Esophagus (tissue), 2 donors: ENCODE data around the gene ABCD3. TPM values are rescaled to one million over a fixed set of nuclear protein-coding genes. Genes with fewer than 3 reads are reported as not detected.

Experiments used
- H3K27ac ChIP-seq, 2 donors: one replicate each; pipeline ENCODE4 v1.5.1; 2013; ENCODE audit warnings: low read depth in 2 of 2, mild to moderate bottlenecking in 2 of 2, inconsistent platforms in 1 of 2, low read length in 1 of 2, moderate library complexity in 1 of 2
- H3K27me3 ChIP-seq, 2 donors: one replicate each; pipeline ENCODE4 v1.6.1; 2013; ENCODE audit warnings: low read length in 2 of 2, control low read depth in 1 of 2, mild to moderate bottlenecking in 1 of 2; ENCODE audit not compliant: insufficient read depth in 2 of 2, control insufficient read depth in 1 of 2
- H3K36me3 ChIP-seq, 2 donors: one replicate each; pipeline ENCODE4 v1.6.1; 2013; ENCODE audit warnings: low read length in 1 of 2; ENCODE audit not compliant: control insufficient read depth in 2 of 2, insufficient read depth in 2 of 2
- H3K4me1 ChIP-seq, 2 donors: one replicate each; pipeline ENCODE4 v1.6.1; 2013; ENCODE audit warnings: low read length in 1 of 2; ENCODE audit not compliant: control insufficient read depth in 2 of 2, insufficient read depth in 2 of 2
- H3K4me3 ChIP-seq, 2 donors: one replicate each; pipeline ENCODE4 v1.5.1; 2013; ENCODE audit warnings: low read length in 2 of 2, mild to moderate bottlenecking in 2 of 2, low read depth in 1 of 2, moderate library complexity in 1 of 2
- H3K9me3 ChIP-seq, 2 donors: one replicate each; pipeline ENCODE4 v1.6.1; 2013; ENCODE audit warnings: mild to moderate bottlenecking in 2 of 2, low read depth in 1 of 2, low read length in 1 of 2, moderate library complexity in 1 of 2; ENCODE audit not compliant: control insufficient read depth in 2 of 2, insufficient read depth in 1 of 2
- WGBS, 2 donors: extraction: QIAGEN DNeasy Blood & Tissue Kit; methylation state at CpG; one replicate each; pipeline ENCODE4 v1.1.7; 2013; 5-methylcytosine and 5-hydroxymethylcytosine counted together
- polyA plus RNA-seq, 2 donors: library from polyadenylated mRNA; stranded (reverse); fragments of 200-250 nt; gene quantifications; one replicate each; pipeline ENCODE4 v1.2.3, GENCODE V29; 2013
- donor health status: healthy with polysubstance abuse.
- donor health status: Bipolar disorder and iron deficiency.

Gene ABCD3
- polyA plus RNA-seq, 2 donors = 12.6 to 17.7 TPM

DNA sequence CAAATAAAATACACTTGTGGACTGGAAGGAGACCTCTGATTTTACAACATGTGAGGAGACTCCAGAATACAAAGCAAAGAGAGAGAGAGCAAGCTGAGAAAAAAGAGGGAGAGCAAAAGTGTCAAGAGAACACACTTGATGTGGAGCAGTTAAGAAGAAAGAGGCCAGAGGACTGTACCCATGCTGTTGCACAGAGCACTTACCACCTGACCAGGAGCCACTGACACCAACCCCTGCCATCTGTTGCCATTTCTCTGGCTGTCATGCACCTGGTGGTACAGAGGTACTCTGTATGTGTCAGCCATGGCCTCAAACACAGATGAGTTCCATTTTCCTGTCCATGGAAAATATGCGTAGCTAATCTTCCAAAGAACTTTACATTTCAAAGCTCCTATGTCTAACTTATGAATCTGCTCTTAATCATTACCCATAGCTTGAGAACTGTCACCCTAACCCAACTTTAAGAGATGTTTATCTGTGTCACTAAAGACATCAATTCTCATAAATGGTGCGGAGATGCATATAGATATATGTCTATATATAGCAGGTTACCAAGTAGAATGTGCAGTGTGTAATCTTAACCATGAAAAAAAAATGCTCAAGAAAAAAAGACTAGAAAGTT is 32.8 kb upstream of the ABCD3 start:
- no peaks in the 10 kb centered on the region for H3K4me1 ChIP-seq
- peak overlapping the region; percentile 19 to 58 for H3K27ac ChIP-seq
- no peak overlapping the region for H3K4me3 ChIP-seq
- H3K27me3 ChIP-seq = no peaks in the 10 kb centered on the region
- no peaks in the 10 kb centered on the region for H3K36me3 ChIP-seq
- 48 to 69% methylated on average over 2 of the region's 2 CpGs for WGBS, 2 donors
- H3K9me3 ChIP-seq = no peaks in the 10 kb centered on the region

DNA sequence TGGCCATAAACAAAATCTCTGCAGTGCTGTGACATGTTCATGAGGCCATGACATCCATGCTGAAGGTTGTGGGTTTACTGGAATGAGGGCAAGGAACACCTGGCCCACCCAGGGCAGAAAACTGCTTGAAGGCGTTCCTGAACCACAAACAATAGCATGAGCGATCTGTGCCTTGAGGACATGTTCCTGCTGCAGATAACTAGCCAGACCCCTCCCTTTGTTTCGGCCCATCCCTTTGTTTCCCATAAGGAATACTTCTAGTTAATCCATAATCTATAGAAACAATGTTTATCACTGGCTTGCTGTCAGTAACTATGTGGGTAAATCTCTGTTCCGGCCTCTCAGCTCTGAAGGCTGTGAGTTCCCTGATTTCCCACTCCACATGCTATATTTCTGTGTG is 28.9 kb upstream of the ABCD3 start:
- no peaks in the 10 kb centered on the region for H3K36me3 ChIP-seq
- no peak overlapping the region for H3K27ac ChIP-seq
- 65 to 70% methylated on average over 4 of the region's 4 CpGs for WGBS, 2 donors
- no peaks in the 10 kb centered on the region for H3K27me3 ChIP-seq
- H3K9me3 ChIP-seq = no peaks in the 10 kb centered on the region
- no peaks in the 10 kb centered on the region for H3K4me1 ChIP-seq
- no peak overlapping the region for H3K4me3 ChIP-seq

DNA sequence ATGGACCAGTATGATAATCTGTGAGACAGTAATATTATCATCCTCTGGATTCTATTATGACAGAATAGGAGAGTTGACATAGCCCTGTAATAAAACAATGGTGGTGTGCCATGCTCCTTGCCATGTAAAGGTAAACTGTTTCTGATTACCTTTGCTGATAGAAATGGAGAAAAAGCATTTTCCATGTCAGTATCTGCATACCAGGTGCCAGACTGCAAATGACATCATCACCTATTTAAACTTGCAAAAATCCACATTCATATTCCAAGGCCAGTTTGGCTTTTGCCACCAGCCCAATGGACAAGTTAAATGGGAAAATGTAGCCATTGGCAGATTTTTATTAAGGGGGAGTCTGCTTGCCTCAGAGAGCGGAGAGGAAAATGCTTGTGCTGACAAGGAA is 23.9 kb upstream of the ABCD3 start:
- Histone ChIP-seq H3K4me3 (no peak overlapping the region), H3K27me3 (no peaks in the 10 kb centered on the region), H3K9me3 (no peaks in the 10 kb centered on the region), H3K4me1 (no peaks in the 10 kb centered on the region), H3K36me3 (no peaks in the 10 kb centered on the region), H3K27ac (no peak overlapping the region)
- WGBS, 2 donors = 87 to 96% methylated on average over 1 of the region's 1 CpG

DNA sequence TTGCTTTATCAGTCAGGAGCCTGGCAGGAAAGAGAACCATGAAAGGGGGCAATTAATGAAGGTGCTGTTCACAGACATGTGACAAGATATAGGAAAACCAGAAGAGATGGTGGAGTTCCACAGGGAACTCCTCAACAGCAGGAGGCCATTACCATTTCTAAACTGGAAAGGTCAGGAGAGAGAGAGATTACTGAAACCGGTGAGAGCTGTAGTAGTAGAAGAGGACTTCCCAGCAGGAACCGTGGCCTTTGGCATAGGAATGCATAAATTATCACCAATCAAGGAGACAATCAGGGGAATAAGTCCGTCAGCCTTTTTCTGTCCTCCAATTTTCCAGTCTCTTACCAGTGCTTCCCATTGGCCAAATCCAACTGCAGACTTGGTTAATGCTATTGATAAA is 23.0 kb upstream of the ABCD3 start:
- Histone ChIP-seq H3K27me3 (no peaks in the 10 kb centered on the region), H3K27ac (no peak overlapping the region), H3K36me3 (no peaks in the 10 kb centered on the region), H3K4me1 (no peaks in the 10 kb centered on the region), H3K4me3 (no peak overlapping the region), H3K9me3 (no peaks in the 10 kb centered on the region)
- 63 to 70% methylated on average over 3 of the region's 3 CpGs for WGBS, 2 donors

DNA sequence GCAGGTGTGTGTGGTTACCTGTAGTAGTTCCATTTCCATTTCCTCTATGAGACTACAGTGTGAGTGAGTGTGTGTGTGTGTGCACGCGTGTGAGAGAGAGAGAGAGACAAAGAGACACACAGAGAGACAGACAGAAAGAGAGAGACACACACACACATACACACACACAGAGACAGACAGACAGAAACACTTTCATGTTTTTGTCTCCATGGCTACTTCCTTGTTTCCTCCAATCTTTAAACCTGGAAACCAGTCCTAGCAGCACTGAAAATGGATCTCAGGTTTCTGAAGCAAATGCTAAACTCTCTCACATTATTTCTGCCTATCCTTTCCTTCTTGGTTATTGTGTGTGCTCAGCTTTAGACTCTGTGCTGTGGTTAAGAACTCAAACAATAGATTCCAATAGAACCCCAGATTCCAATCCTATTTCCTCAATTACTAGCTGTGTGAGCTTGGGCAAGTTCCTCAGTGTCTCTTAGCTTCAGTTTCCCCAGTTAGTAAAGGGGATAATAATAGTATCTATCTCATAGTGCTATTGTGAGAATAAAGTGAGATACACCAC is 22.4 kb upstream of the ABCD3 start:
- Histone ChIP-seq H3K27me3 (no peaks in the 10 kb centered on the region), H3K4me1 (peaks cover 0 to 2% of the 10 kb centered on the region in 2 donors), H3K27ac (no peak overlapping the region), H3K9me3 (no peaks in the 10 kb centered on the region), H3K4me3 (no peak overlapping the region), H3K36me3 (no peaks in the 10 kb centered on the region)
- 91 to 94% methylated on average over 2 of the region's 2 CpGs for WGBS, 2 donors

DNA sequence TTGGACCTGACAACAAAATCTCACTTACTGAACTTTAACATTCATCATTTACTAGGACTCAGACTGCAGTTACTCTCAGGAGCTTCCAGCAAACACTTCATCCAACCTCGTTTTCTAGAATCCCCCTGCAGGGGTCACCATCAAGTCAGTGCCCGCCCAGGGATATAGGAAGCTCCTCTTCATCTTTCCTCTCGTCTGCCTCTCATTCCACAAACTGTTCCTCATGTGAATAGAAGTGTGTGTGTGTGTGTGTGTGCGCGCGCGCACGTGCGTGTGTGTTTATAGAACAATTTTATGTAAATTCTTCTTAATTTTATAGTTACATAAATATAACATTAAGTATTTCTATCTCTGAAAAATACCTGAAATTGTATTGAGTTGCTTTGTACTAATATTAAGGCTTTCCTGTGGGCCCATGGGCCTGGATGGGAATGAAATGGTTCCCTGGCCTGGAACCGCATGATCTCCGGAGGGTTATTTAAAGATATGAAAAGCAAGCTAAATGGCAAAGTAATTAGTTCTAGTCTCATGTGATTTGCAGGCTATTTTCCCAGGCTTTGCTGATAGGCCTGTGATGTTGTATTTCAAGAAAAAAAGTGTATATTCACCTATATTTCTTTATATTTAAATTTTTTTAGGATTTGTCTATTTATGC is 21.7 kb upstream of the ABCD3 start:
- Histone ChIP-seq H3K4me3 (no peak overlapping the region), H3K36me3 (no peaks in the 10 kb centered on the region), H3K27me3 (no peaks in the 10 kb centered on the region), H3K9me3 (no peaks in the 10 kb centered on the region), H3K4me1 (peaks cover 0 to 2% of the 10 kb centered on the region in 2 donors), H3K27ac (no peak overlapping the region)
- WGBS, 2 donors = 83 to 87% methylated on average over 11 of the region's 11 CpGs

DNA sequence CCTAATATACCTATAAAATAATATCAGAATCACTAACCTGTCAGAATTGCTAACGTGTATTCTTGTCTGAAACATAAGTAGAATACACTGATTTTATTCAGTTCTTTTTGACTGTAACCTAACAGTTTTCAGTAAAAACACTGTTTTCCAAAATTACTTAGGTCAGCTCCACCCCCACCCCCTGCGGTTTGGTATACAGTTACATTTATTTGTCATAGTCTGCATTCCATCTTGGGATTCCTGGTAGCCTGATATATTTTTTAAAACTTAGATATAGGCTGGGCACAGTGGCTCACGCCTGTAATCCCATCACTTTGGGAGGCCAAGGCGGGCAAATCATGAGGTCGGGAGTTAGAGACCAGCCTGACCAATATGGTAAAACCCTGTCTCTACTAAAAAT is 19.8 kb upstream of the ABCD3 start:
- Histone ChIP-seq H3K27ac (no peak overlapping the region), H3K4me3 (no peak overlapping the region), H3K36me3 (no peaks in the 10 kb centered on the region), H3K4me1 (peaks cover 0 to 2% of the 10 kb centered on the region in 2 donors), H3K27me3 (no peaks in the 10 kb centered on the region), H3K9me3 (no peaks in the 10 kb centered on the region)
- 91 to 92% methylated on average over 5 of the region's 5 CpGs for WGBS, 2 donors

DNA sequence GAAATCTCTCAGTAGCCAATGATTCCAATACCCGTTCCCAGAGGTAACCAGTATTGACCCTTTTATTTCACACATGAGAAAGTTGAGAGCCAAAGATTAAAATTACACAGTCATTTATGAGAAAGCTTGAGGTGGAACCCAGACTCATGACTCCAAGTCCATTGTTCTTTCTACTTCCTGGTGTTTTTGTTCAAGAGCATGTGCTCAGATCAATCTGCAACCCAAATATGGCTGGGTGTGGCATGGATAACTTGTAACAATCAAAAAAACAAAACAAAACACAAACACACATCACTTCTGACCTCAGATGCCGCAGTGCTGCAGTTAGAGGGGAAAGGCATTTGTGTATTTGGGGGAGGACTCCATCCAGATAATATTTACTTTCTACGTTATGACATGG is 18.7 kb upstream of the ABCD3 start:
- H3K4me3 ChIP-seq = no peak overlapping the region
- WGBS, 2 donors = 78 to 88% methylated on average over 3 of the region's 3 CpGs
- peaks cover 0 to 2% of the 10 kb centered on the region in 2 donors for H3K4me1 ChIP-seq

DNA sequence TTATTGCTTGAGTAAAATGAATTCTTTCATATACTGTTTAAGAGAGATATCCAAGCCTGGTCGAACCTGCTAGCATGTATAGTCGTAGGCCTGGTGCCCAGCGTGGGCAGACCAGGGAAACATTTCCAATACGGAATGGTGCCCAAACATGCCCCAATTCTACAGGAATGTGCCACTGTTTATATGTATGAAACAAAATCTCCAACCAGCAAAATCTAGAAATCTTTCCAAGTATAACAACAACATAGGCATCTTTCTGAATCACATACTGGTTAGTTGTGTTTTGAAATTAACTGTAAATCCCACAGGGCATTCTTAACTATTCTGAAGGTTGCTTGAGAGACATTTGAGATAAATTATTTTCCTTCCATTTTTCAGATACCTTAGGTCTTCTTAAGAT is 17.0 kb upstream of the ABCD3 start:
- WGBS, 2 donors = 53 to 77% methylated on average over 4 of the region's 4 CpGs
- H3K4me3 ChIP-seq = no peak overlapping the region
- no peaks in the 10 kb centered on the region for H3K9me3 ChIP-seq
- no peaks in the 10 kb centered on the region for H3K27me3 ChIP-seq
- peaks cover 0 to 2% of the 10 kb centered on the region in 2 donors for H3K4me1 ChIP-seq
- peak overlapping the region in 1 of 2 donors; percentile 10 for H3K27ac ChIP-seq
- H3K36me3 ChIP-seq = no peaks in the 10 kb centered on the region

More for the DNA sequence above, 18.7 kb upstream of the ABCD3 start:
- Histone ChIP-seq H3K9me3 (no peaks in the 10 kb centered on the region), H3K36me3 (no peaks in the 10 kb centered on the region), H3K27ac (no peak overlapping the region), H3K27me3 (no peaks in the 10 kb centered on the region)

DNA sequence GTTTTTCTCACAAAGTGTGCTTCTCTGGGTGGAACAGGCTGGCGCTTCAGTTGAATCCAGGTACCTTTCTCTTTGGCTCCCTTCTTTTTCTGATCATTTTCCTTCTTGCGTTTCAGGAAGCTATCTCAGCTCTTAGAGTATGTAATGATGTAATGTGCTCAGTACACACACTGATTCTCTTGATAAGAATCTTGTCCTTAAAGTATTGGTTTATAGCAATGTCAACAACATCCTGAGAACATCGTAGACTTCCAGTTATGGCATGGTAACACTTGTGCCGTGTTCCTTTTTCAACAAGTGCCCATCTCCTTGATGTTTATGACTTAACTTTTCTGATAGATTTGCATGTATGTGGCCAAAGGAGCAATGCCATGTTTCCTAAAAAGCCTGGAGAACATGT is 11.7 kb upstream of the ABCD3 start:
- no peaks in the 10 kb centered on the region for H3K9me3 ChIP-seq
- H3K36me3 ChIP-seq = no peaks in the 10 kb centered on the region
- H3K4me3 ChIP-seq = no peak overlapping the region
- no peaks in the 10 kb centered on the region for H3K27me3 ChIP-seq
- WGBS, 2 donors = 83 to 85% methylated on average over 4 of the region's 4 CpGs
- no peak overlapping the region for H3K27ac ChIP-seq
- H3K4me1 ChIP-seq = no peaks in the 10 kb centered on the region
